AG04449 (cell line): ENCODE results near the gene LRRN3.
A peak's percentile ranks its signal among the peaks of the same experiment; 100 is the strongest.

Experiments used
- CTCF ChIA-PET: fragments of 350-600 bp; formaldehyde crosslinking; extraction: SDS; loops from one replicate; lab custom pipeline; 2021; ENCODE audit warnings: antibody characterized with exemption; lab: Yijun Ruan, JAX
- POLR2A ChIA-PET: fragments of 400-600, 350-600 bp; formaldehyde crosslinking; extraction: SDS; loops from one replicate; lab custom pipeline; 2020; ENCODE audit warnings: antibody characterized with exemption, inconsistent platforms; lab: Yijun Ruan, JAX
- DNase-seq: peaks from one replicate; pipeline ENCODE4 v3.0.0-alpha.2; 2010; ENCODE audit warnings: low read depth, low spot score
- H3K4me3 ChIP-seq: 2 replicates; pipeline ENCODE4 v1.5.1; 2011; ENCODE audit warnings: low read depth, mild to moderate bottlenecking, control low read depth, low read length
- CTCF ChIP-seq: IDR thresholded peaks from one replicate; pipeline ENCODE4 v1.5.1; 2011; ENCODE audit warnings: mild to moderate bottlenecking, moderate library complexity, low read length, control low read depth, inconsistent platforms; ENCODE audit not compliant: insufficient read depth; ENCODE audit errors: missing control alignments

Gene LRRN3

GRCh38 chr7:111090846-111091245, at the start of gene LRRN3:
Gene LRRN3 (plus strand): TSS chr7:111091127. CDS start chr7:111122773, 31,646 bp downstream.
- no peak for DNase-seq
- TF ChIP-seq CTCF: no peak
- POLR2A ChIA-PET: no interaction called here
- CTCF ChIA-PET: interaction anchor here (0.7 to 2.1 kb wide), 5 partner anchors 9 to 645 kb away, joined by 3 to 6 read pairs (median 4); no protein-coding TSS in a partner anchor
- peak within 1 kb of the TSS; percentile 48 for H3K4me3 ChIP-seq

- no peak for DNase-seq
- ChIA-PET POLR2A (no interaction called here), CTCF (interaction anchor here (0.9 kb wide), 1 partner anchor 25 kb away, joined by 3 read pairs; no protein-coding TSS in a partner anchor)
- no peak for TF ChIP-seq CTCF
- H3K4me3 ChIP-seq: no peak overlapping the region
These were observed 49.4 kb upstream of the LRRN3 start for GRCh38 chr7:111041577-111041976.

- no peak for DNase-seq
- no peak overlapping the region for H3K4me3 ChIP-seq
- TF ChIP-seq CTCF: no peak
- CTCF ChIA-PET: interaction anchor here (0.9 kb wide), 1 partner anchor 9 kb away, joined by 3 read pairs; no protein-coding TSS in a partner anchor
- POLR2A ChIA-PET: no interaction called here
These were observed 48.1 kb upstream of the LRRN3 start for GRCh38 chr7:111042842-111043241.

- DNase-seq: no peak
- ChIA-PET POLR2A (no interaction called here), CTCF (no interaction called here)
- H3K4me3 ChIP-seq: no peak overlapping the region
- no peak for TF ChIP-seq CTCF
These were observed 47.4 kb upstream of the LRRN3 start for GRCh38 chr7:111043561-111043960.

- ChIA-PET POLR2A (no interaction called here), CTCF (no interaction called here)
- TF ChIP-seq CTCF: no peak
- H3K4me3 ChIP-seq: no peak overlapping the region
- no peak for DNase-seq
These were observed 45.5 kb upstream of the LRRN3 start for GRCh38 chr7:111045449-111045848.

GRCh38 chr7:111047595-111047994, 43.3 kb upstream of the LRRN3 start:
- POLR2A ChIA-PET: no interaction called here
- H3K4me3 ChIP-seq: no peak overlapping the region
- TF ChIP-seq CTCF: no peak
- no peak for DNase-seq
- CTCF ChIA-PET: no interaction called here
